Panc1 (cell line): Measurements from ENCODE around the gene SMAD5. TPM values are rescaled to one million over a fixed set of nuclear protein-coding genes. Genes with fewer than 3 reads are reported as not detected.

Experiments
- ATAC-seq: fragments of 200-7000 bp; cut with Tn5 transposase; 2 replicates; pipeline ENCODE4 v1.9.1; 2020; ENCODE audit warnings: mild to moderate bottlenecking, moderate library complexity
- BruUV-seq: library from RNA; stranded (reverse); fragments of 400-500 nt; replicated peaks from 2 replicates; lab custom pipeline; 2021; lab: Mats Ljungman, UMichigan
- CTCF ChIA-PET: fragments of 300-600 bp; sonication (Branson Sonifier 250); formaldehyde crosslinking; loops from one replicate; lab custom pipeline; 2022; ENCODE audit warnings: antibody characterized with exemption; lab: Charles Lee
- POLR2A ChIA-PET: fragments of 300-600 bp; sonication (Branson Sonifier 250); formaldehyde crosslinking; loops from one replicate; lab custom pipeline; 2022; ENCODE audit warnings: antibody characterized with exemption; lab: Charles Lee
- DNase-seq: peaks from one replicate; pipeline ENCODE4 v3.0.0-alpha.2; 2010; ENCODE audit warnings: low read depth, low spot score
- H3K27ac ChIP-seq: 2 replicates; pipeline ENCODE4 v1.5.1; 2011; ENCODE audit warnings: mild to moderate bottlenecking, low read length, inconsistent platforms
- H3K27me3 ChIP-seq: fragments of 200-500 bp; sonication (Bioruptor generic); 2 replicates; pipeline ENCODE4 v1.6.0; 2014; ENCODE audit warnings: low read length, inconsistent platforms; ENCODE audit not compliant: control insufficient read depth, insufficient read depth
- H3K36me3 ChIP-seq: fragments of 200-500 bp; sonication (Bioruptor generic); 2 replicates; pipeline ENCODE4 v1.5.1; 2014; ENCODE audit warnings: inconsistent platforms, mild to moderate bottlenecking, low read length, moderate library complexity; ENCODE audit not compliant: control insufficient read depth, insufficient read depth
- H3K4me1 ChIP-seq: 2 replicates; pipeline ENCODE4 v1.5.1; 2011; ENCODE audit warnings: inconsistent platforms, mild to moderate bottlenecking, low read length, moderate library complexity; ENCODE audit not compliant: control insufficient read depth, insufficient read depth
- H3K4me3 ChIP-seq, 2 experiments: 2 replicates each; pipeline ENCODE4 v1.5.1; 2011 to 2012; ENCODE audit warnings: low read depth in 2 of 2, low read length in 2 of 2, mild to moderate bottlenecking in 2 of 2, inconsistent platforms in 1 of 2, moderate library complexity in 1 of 2
- H3K9me3 ChIP-seq: fragments of 200-500 bp; sonication (Bioruptor generic); 2 replicates; pipeline ENCODE4 v1.5.1; 2014; ENCODE audit warnings: low read depth, mild to moderate bottlenecking, inconsistent platforms, low read length, moderate library complexity; ENCODE audit not compliant: control insufficient read depth, insufficient read depth
- POLR2AphosphoS5 ChIP-seq: IDR thresholded peaks from 2 replicates; pipeline ENCODE4 v1.6.1; 2012; ENCODE audit warnings: mild to moderate bottlenecking, low read depth, low read length, moderate library complexity
- SIN3A ChIP-seq: IDR thresholded peaks from 2 replicates; pipeline ENCODE4 v1.6.1; 2012; ENCODE audit warnings: low read depth, mild to moderate bottlenecking, low read length, moderate library complexity, borderline replicate concordance; ENCODE audit not compliant: insufficient read depth
- TCF7L2 ChIP-seq: IDR thresholded peaks from 2 replicates; pipeline ENCODE4 v1.6.1; 2011; ENCODE audit warnings: mild to moderate bottlenecking, low read depth, low read length, inconsistent platforms
- in situ Hi-C: cut with HindIII; loops from 2 replicates; pipeline ENCODE4 v1.10.0; 2016; ENCODE audit warnings: low sequenced_read_pairs, low pct_unique_long_range_greater_than_20kb
- intact Hi-C: fragments of 100-400 bp; cut with micrococcal nuclease; formaldehyde crosslinking; loops from one replicate; pipeline ENCODE4 v1.10.0; 2022; ENCODE audit not compliant: unreplicated experiment
- total RNA-seq: library from RNA; stranded (reverse); gene quantifications from one replicate; pipeline ENCODE4 v1.2.1, GENCODE V29; 2021; ENCODE audit not compliant: unreplicated experiment
- TF ChIP-seq, protein P1 (sequence below), 2 experiments: IDR thresholded peaks; 2 replicates each; pipeline ENCODE4 v1.6.1; 2011 to 2012; ENCODE audit warnings: low read depth in 2 of 2, control low read depth in 1 of 2, low read length in 1 of 2, mild to moderate bottlenecking in 1 of 2, moderate library complexity in 1 of 2; ENCODE audit not compliant: insufficient read depth in 1 of 2
- TF ChIP-seq, protein P2 (sequence below): fragments of 450-650 bp; IDR thresholded peaks from 2 replicates; pipeline ENCODE4 v1.5.1; 2017; ENCODE audit warnings: mild to moderate bottlenecking

The SMAD5 gene
- total RNA-seq, 1 experiment from 2014 or later = 61.5 TPM

GRCh38 chr5:136137497-136138220, 5.0 kb downstream of the SMAD5 start:
- intact Hi-C loops = no loop called here
- in situ Hi-C loops = no loop called here
- TF ChIP-seq POLR2AphosphoS5 (no peak), TCF7L2 (no peak), SIN3A (no peak)
- TF ChIP-seq, protein P1, sequence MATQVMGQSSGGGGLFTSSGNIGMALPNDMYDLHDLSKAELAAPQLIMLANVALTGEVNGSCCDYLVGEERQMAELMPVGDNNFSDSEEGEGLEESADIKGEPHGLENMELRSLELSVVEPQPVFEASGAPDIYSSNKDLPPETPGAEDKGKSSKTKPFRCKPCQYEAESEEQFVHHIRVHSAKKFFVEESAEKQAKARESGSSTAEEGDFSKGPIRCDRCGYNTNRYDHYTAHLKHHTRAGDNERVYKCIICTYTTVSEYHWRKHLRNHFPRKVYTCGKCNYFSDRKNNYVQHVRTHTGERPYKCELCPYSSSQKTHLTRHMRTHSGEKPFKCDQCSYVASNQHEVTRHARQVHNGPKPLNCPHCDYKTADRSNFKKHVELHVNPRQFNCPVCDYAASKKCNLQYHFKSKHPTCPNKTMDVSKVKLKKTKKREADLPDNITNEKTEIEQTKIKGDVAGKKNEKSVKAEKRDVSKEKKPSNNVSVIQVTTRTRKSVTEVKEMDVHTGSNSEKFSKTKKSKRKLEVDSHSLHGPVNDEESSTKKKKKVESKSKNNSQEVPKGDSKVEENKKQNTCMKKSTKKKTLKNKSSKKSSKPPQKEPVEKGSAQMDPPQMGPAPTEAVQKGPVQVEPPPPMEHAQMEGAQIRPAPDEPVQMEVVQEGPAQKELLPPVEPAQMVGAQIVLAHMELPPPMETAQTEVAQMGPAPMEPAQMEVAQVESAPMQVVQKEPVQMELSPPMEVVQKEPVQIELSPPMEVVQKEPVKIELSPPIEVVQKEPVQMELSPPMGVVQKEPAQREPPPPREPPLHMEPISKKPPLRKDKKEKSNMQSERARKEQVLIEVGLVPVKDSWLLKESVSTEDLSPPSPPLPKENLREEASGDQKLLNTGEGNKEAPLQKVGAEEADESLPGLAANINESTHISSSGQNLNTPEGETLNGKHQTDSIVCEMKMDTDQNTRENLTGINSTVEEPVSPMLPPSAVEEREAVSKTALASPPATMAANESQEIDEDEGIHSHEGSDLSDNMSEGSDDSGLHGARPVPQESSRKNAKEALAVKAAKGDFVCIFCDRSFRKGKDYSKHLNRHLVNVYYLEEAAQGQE (IDR thresholded peaks at IDR 0.05; ENCODE audit: insufficient read depth in 1 of 2, low read depth in 2 of 2, low read length in 1 of 2) = no peak
- TF ChIP-seq, protein P2, sequence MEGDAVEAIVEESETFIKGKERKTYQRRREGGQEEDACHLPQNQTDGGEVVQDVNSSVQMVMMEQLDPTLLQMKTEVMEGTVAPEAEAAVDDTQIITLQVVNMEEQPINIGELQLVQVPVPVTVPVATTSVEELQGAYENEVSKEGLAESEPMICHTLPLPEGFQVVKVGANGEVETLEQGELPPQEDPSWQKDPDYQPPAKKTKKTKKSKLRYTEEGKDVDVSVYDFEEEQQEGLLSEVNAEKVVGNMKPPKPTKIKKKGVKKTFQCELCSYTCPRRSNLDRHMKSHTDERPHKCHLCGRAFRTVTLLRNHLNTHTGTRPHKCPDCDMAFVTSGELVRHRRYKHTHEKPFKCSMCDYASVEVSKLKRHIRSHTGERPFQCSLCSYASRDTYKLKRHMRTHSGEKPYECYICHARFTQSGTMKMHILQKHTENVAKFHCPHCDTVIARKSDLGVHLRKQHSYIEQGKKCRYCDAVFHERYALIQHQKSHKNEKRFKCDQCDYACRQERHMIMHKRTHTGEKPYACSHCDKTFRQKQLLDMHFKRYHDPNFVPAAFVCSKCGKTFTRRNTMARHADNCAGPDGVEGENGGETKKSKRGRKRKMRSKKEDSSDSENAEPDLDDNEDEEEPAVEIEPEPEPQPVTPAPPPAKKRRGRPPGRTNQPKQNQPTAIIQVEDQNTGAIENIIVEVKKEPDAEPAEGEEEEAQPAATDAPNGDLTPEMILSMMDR = no peak
- Histone ChIP-seq H3K36me3 (no peaks in the 10 kb centered on the region), H3K27ac (no peak overlapping the region), H3K27me3 (no peaks in the 10 kb centered on the region), H3K9me3 (no peaks in the 10 kb centered on the region), H3K4me1 (peaks cover 29% of the 10 kb centered on the region; the same call in 1 of the 2 replicates), H3K4me3 (no peak overlapping the region)
- no peak for DNase-seq
- ChIA-PET POLR2A (interaction anchor here (0.6 to 0.7 kb wide), 2 partner anchors 20 to 970 kb away, joined by 3 read pairs; no protein-coding TSS in a partner anchor), CTCF (no interaction called here)
- BruUV-seq = no TSS peak
- no peak for ATAC-seq

- no peak for DNase-seq
- Histone ChIP-seq H3K27ac (no peak overlapping the region), H3K9me3 (no peaks in the 10 kb centered on the region), H3K27me3 (no peaks in the 10 kb centered on the region), H3K4me3 (no peak overlapping the region), H3K36me3 (no peaks in the 10 kb centered on the region), H3K4me1 (peaks cover 26% of the 10 kb centered on the region)
- intact Hi-C loops = no loop called here
- no peak for TF ChIP-seq SIN3A
- no peak for TF ChIP-seq POLR2AphosphoS5
- TF ChIP-seq, protein P1 (IDR thresholded peaks at IDR 0.05; ENCODE audit: insufficient read depth in 1 of 2, low read depth in 2 of 2, low read length in 1 of 2) = no peak
- TF ChIP-seq TCF7L2 = no peak
- TF ChIP-seq, protein P2 = no peak
- POLR2A ChIA-PET = no interaction called here
- 0 out of 2 replicates have a peak, but pooled peaks have one; percentile 56 for ATAC-seq
- in situ Hi-C loops = no loop called here
- BruUV-seq = no TSS peak
- CTCF ChIA-PET = no interaction called here
Observed at GRCh38 chr5:136141561-136141960, 8.9 kb downstream of the SMAD5 start.
